Right cardiac atrium (tissue), 5 donors: ENCODE measurements around the gene AGAP1. TPM values are rescaled to one million over a fixed set of nuclear protein-coding genes. Genes with fewer than 3 reads are reported as not detected.

ENCODE experiments used
- ATAC-seq, 2 donors: fragments of 200-7000 bp; cut with Tn5 transposase; one replicate each; pipeline versions ENCODE4 v1.8.0 to v1.9.1; 2020; ENCODE audit warnings: moderate library complexity in 2 of 2, mild to moderate bottlenecking in 1 of 2
- DNase-seq, 3 donors: peaks; one replicate each; pipeline ENCODE4 v3.0.0-alpha.2; 2020
- H3K27ac ChIP-seq: one replicate; pipeline ENCODE4 v1.5.1; 2013; ENCODE audit warnings: mild to moderate bottlenecking, low read length, control low read depth, moderate library complexity
- H3K27me3 ChIP-seq: one replicate; pipeline ENCODE4 v1.6.1; 2013; ENCODE audit not compliant: control insufficient read depth, insufficient read depth
- H3K4me1 ChIP-seq: one replicate; pipeline ENCODE4 v1.6.1; 2013; ENCODE audit warnings: low read length; ENCODE audit not compliant: control insufficient read depth, insufficient read depth
- H3K4me3 ChIP-seq: one replicate; pipeline ENCODE4 v1.5.1; 2013; ENCODE audit warnings: low read length, control low read depth
- H3K9me3 ChIP-seq: one replicate; pipeline ENCODE4 v1.6.1; 2013; ENCODE audit warnings: low read length; ENCODE audit not compliant: control insufficient read depth
- WGBS: extraction: QIAGEN DNeasy Blood & Tissue Kit; methylation state at CpG from one replicate; pipeline ENCODE4 v1.1.7; 2013; 5-methylcytosine and 5-hydroxymethylcytosine counted together
- intact Hi-C, 4 donors: fragments of 100-400 bp; cut with DNase I; formaldehyde crosslinking; loops; one replicate each; pipeline versions ENCODE4 v1.11.0 to v1.14.0; 2022 to 2023
- polyA plus RNA-seq: library from polyadenylated mRNA; stranded (reverse); fragments of 200-250 nt; gene quantifications from one replicate; pipeline ENCODE4 v1.2.3, GENCODE V29; 2013
- total RNA-seq, 4 donors: library from RNA; stranded (reverse); fragmentation: NEBNext Ultra II Directional; extraction: Animal tissue kit (Norgen Biotek cat#: 25700); gene quantifications; one replicate each; pipeline ENCODE4 v1.2.1, GENCODE V29; 2021
- donor health status: healthy with polysubstance abuse.
- donor health status: DM: no; HTN: yes; CAD: no.
- donor health status: DM: no; HTN: no; CAD: no.
- donor health status: DM: no; HTN: yes; CAD: no; lungs with severe emphysema.
- donor health status: DM: yes; HTN: yes; CAD: no.

Gene AGAP1
- total and polyA plus RNA-seq, 5 donors, result 10.5 to 25.3 (median 22.6) TPM

DNA sequence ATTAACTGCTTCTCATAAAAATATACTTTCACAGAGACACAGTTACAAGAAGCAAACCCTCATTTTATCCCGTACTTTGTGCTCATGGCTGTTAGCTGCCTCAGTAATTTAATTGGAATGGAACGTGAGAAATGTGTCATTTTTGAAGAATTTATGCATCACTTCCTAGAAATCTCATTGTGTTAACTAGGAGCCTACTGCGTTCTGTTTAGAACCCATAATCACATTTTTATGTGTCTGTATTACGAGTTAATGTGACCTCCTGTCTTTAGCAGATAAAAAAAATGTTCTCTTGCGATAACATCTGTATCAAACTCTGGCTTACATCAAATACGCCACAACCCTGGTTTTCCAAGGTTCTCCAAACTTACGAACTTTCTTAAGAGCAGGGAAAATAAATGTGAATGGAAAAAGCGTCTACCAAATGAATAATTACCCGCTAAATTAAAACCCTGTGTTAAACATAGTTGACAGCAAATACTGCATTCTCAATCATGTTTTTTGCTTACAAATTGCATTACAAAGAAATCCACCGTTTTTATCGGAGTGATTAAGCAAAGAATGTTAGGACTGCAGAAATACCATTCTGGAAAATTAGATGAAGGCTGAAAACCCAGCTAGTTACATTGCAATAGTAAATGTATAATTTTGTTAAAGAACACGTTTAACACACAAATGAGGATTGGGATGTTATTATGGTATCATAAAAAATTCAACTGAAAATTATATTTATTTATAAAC, 686.4 kb downstream of the AGAP1 start:
- intact Hi-C loops, result loop anchor here in 3 of 4 donors (5.0 to 10.0 kb wide), 3 partner anchors 395 to 413 kb away; no protein-coding TSS in a partner anchor
- H3K27me3 ChIP-seq, result no peaks in the 10 kb centered on the region
- no peaks in the 10 kb centered on the region for H3K9me3 ChIP-seq
- H3K27ac ChIP-seq, result no peak overlapping the region
- H3K4me3 ChIP-seq, result no peak overlapping the region
- DNase-seq (no peak), ATAC-seq (no peak)
- WGBS, result 15% methylated on average over 12 of the region's 12 CpGs
- H3K4me1 ChIP-seq, result no peaks in the 10 kb centered on the region

DNA sequence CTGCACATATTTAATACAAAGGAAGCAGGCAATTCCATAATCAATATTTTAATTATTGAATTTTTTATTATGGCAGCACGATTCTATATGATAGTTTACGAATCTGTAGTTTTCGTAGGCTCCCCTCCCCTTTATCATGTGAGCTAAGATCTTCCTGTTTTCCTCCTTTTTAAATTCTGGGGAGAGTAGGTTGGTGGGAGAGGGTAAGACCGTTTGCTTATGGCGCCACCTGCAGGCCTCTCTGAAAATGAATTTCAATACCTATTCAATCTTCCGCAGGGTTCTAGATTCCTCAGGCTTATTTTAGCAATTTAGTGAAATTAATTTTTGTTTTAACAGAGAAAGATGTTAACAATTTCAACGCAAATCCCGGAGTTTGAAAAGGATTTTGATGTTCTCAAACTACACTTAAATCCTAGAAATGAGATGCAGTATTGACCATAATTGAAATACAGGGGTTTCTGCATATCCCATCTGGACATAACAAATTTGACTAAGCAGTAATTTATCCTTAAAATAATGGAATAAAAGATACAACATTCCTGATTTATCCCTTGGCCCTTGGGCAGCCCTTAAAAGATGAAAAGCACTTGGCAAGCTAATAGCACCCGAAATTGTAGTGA, 687.1 kb downstream of the AGAP1 start:
- peak in 1 of 3 donors; percentile 46 for DNase-seq
- intact Hi-C loops, result loop anchor here in 3 of 4 donors (5.0 to 10.0 kb wide), 3 partner anchors 396 to 414 kb away; no protein-coding TSS in a partner anchor
- 19% methylated on average over 9 of the region's 9 CpGs for WGBS

More for the DNA sequence above, 687.1 kb downstream of the AGAP1 start:
- no peaks in the 10 kb centered on the region for H3K27me3 ChIP-seq
- no peak for ATAC-seq
- H3K27ac ChIP-seq, result no peak overlapping the region
- H3K9me3 ChIP-seq, result no peaks in the 10 kb centered on the region
- no peak overlapping the region for H3K4me3 ChIP-seq
- no peaks in the 10 kb centered on the region for H3K4me1 ChIP-seq
